HepG2 (cell line): ENCODE measurements around the gene ABHD6. TPM values are rescaled to one million over a fixed set of nuclear protein-coding genes. Genes with fewer than 3 reads are reported as not detected.

Experiments used
- ARNT2 ChIP-seq: sonication (generic); formaldehyde crosslinking; IDR thresholded peaks from 2 replicates; pipeline ENCODE4 v1.8.0; 2022; ENCODE audit warnings: mild to moderate bottlenecking, low read depth, missing genetic modification reagents, moderate library complexity
- ATF4 ChIP-seq, 2 experiments: fragments of 450-650 bp in 1 of 2; sonication (generic) in 1 of 2; formaldehyde crosslinking; IDR thresholded peaks; 2 replicates each; pipeline versions ENCODE4 v1.5.0 to v1.8.0; 2020 to 2022; ENCODE audit warnings: mild to moderate bottlenecking in 1 of 2, missing genetic modification reagents in 1 of 2
- ATF6 ChIP-seq: sonication (generic); formaldehyde crosslinking; conservative IDR thresholded peaks from 2 replicates; pipeline ENCODE4 v1.4.0; 2020; ENCODE audit warnings: missing genetic modification reagents
- EED ChIP-seq: sonication (generic); formaldehyde crosslinking; IDR thresholded peaks from 2 replicates; pipeline ENCODE4 v1.5.0; 2020; ENCODE audit warnings: mild to moderate bottlenecking, missing genetic modification reagents
- FOXK2 ChIP-seq: fragments of 450-650 bp; IDR thresholded peaks from 2 replicates; pipeline ENCODE4 v1.6.1; 2016
- HHEX ChIP-seq: IDR thresholded peaks from 2 replicates; pipeline ENCODE4 v1.6.1; 2016; ENCODE audit warnings: control low read depth
- HMGA1 ChIP-seq: sonication (generic); formaldehyde crosslinking; conservative IDR thresholded peaks from 2 replicates; pipeline ENCODE4 v1.4.0; 2020; ENCODE audit warnings: missing genetic modification reagents
- NFKB2 ChIP-seq: sonication (generic); formaldehyde crosslinking; IDR thresholded peaks from 2 replicates; pipeline ENCODE4 v1.4.0; 2020; ENCODE audit warnings: missing genetic modification reagents, borderline replicate concordance
- PPARG ChIP-seq: conservative IDR thresholded peaks from 2 replicates; pipeline ENCODE4 v1.6.1; 2016; ENCODE audit warnings: missing biosample characterization, missing genetic modification reagents
- RCOR2 ChIP-seq: IDR thresholded peaks from 2 replicates; pipeline ENCODE4 v1.6.1; 2016; ENCODE audit warnings: missing biosample characterization, missing genetic modification reagents
- SKIL ChIP-seq: sonication (generic); formaldehyde crosslinking; IDR thresholded peaks from 2 replicates; pipeline ENCODE4 v1.8.0; 2022; ENCODE audit warnings: missing genetic modification reagents, mild to moderate bottlenecking, moderate library complexity, borderline replicate concordance
- TRIM22 ChIP-seq: fragments of 450-650 bp; IDR thresholded peaks from 2 replicates; pipeline ENCODE4 v1.6.1; 2017
- ZBTB44 ChIP-seq: sonication (generic); formaldehyde crosslinking; IDR thresholded peaks from 2 replicates; pipeline ENCODE4 v1.4.0; 2020; ENCODE audit warnings: missing genetic modification reagents
- ZFP82 ChIP-seq: sonication (generic); formaldehyde crosslinking; IDR thresholded peaks from 2 replicates; pipeline ENCODE4 v1.5.1; 2020; ENCODE audit warnings: mild to moderate bottlenecking, missing genetic modification reagents, borderline replicate concordance
- ZFYVE20 ChIP-seq: sonication (generic); formaldehyde crosslinking; IDR thresholded peaks from 2 replicates; pipeline ENCODE4 v1.8.0; 2023; ENCODE audit warnings: low read depth, mild to moderate bottlenecking, moderate library complexity, missing genetic modification reagents, borderline replicate concordance
- ZIK1 ChIP-seq: sonication (generic); formaldehyde crosslinking; IDR thresholded peaks from 2 replicates; pipeline ENCODE4 v1.5.0; 2020; ENCODE audit warnings: mild to moderate bottlenecking, low read depth, missing genetic modification reagents, borderline replicate concordance
- ZNF770 ChIP-seq: sonication (generic); formaldehyde crosslinking; IDR thresholded peaks from 2 replicates; pipeline ENCODE4 v1.5.0; 2020; ENCODE audit warnings: mild to moderate bottlenecking, missing genetic modification reagents
- ZZZ3 ChIP-seq: sonication (generic); formaldehyde crosslinking; IDR thresholded peaks from 2 replicates; pipeline ENCODE4 v1.4.0; 2020; ENCODE audit warnings: missing genetic modification reagents, mild to moderate bottlenecking, borderline replicate concordance
- polyA plus RNA-seq, 8 experiments: library from polyadenylated mRNA; depleted of rRNA in 3 of 8; stranded (reverse) in 7 of 8; unstranded in 1 of 8; fragments of >200 nt; fragmentation: Illumina TruSeq in 4 of 8; extraction: Trizol in 4 of 8; gene quantifications; 2 replicates each; pipeline versions ENCODE4 v1.2.1 to v1.2.3, GENCODE V29; 2011 to 2016; ENCODE audit warnings: low read depth in 4 of 8, missing spikeins in 1 of 8, mixed read lengths in 1 of 8; ENCODE audit not compliant: insufficient read depth in 1 of 8
- total RNA-seq, 5 experiments: library from RNA; depleted of rRNA; stranded (reverse); fragments of >200 nt; fragmentation: Illumina TruSeq; extraction: Trizol; gene quantifications; 2 replicates each; pipeline ENCODE4 v1.2.3, GENCODE V29; 2016; ENCODE audit warnings: low read depth in 1 of 5

Gene ABHD6
- total and polyA plus RNA-seq, 2 of the 13 experiments (the other 11 are each of a cell fraction or from before 2014, with no cell fraction given), result 9.0 to 17.2 TPM

GRCh38 chr3:58237941-58238681, 519 bp downstream of the ABHD6 start (continued):
- 0 out of 2 replicates have a peak, but pooled peaks have one; percentile 65 for TF ChIP-seq SKIL (CRISPR knock-in tag)
- no peak for TF ChIP-seq ZFYVE20 (CRISPR knock-in tag)
- TF ChIP-seq ARNT2 (CRISPR knock-in tag), result peak; percentile 63; the same call in 1 of the 2 replicates
- no peak for TF ChIP-seq ZZZ3
- no peak for TF ChIP-seq EED (CRISPR knock-in tag)
- no peak for TF ChIP-seq ATF6
- no peak for TF ChIP-seq ZNF770 (CRISPR knock-in tag)
- TF ChIP-seq HHEX (CRISPR knock-in tag), result no peak
- peak; percentile 67; the same call in 1 of the 2 replicates for TF ChIP-seq PPARG
- TF ChIP-seq HMGA1 (CRISPR knock-in tag), result no peak
- TF ChIP-seq NFKB2 (CRISPR knock-in tag), result peak; percentile 78; the same call in 1 of the 2 replicates
- no peak for TF ChIP-seq ZBTB44 (CRISPR knock-in tag)
- peak; percentile 82; the same call in 1 of the 2 replicates for TF ChIP-seq ZFP82 (CRISPR knock-in tag)
- TF ChIP-seq TRIM22, result no peak
- TF ChIP-seq ZIK1 (CRISPR knock-in tag), result 0 out of 2 replicates have a peak, but pooled peaks have one; percentile 28
- no peak for TF ChIP-seq FOXK2
- TF ChIP-seq ATF4 (CRISPR knock-in tag; IDR thresholded peaks at IDR 0.05), result 0 out of 4 replicates have a peak, but pooled peaks of 1 of the 2 experiments have one; percentile 53
- TF ChIP-seq RCOR2 (CRISPR knock-in tag), result no peak
